Liver (tissue), 9 donors: ENCODE measurements around the gene NCOA3. TPM values are rescaled to one million over a fixed set of nuclear protein-coding genes. Genes with fewer than 3 reads are reported as not detected.

ENCODE experiments used
- DNase-seq: peaks from one replicate; pipeline ENCODE4 v3.0.0-alpha.2; 2017; ENCODE audit warnings: low spot score
- H3K27ac ChIP-seq, 2 donors: one replicate each; pipeline ENCODE4 v1.7.0; 2013; ENCODE audit warnings: inconsistent platforms in 2 of 2, low read length in 2 of 2, control low read depth in 1 of 2, low read depth in 1 of 2, mild to moderate bottlenecking in 1 of 2
- H3K27me3 ChIP-seq, 4 donors: one replicate each; pipeline versions ENCODE4 v1.6.1 to v1.7.0; 2013; ENCODE audit warnings: low read length in 3 of 4, inconsistent platforms in 1 of 4, mild to moderate bottlenecking in 1 of 4, moderate library complexity in 1 of 4; ENCODE audit not compliant: control insufficient read depth in 4 of 4, insufficient read depth in 4 of 4
- H3K36me3 ChIP-seq, 4 donors: one replicate each; pipeline versions ENCODE4 v1.6.1 to v1.7.0; 2013; ENCODE audit warnings: low read length in 3 of 4, mild to moderate bottlenecking in 3 of 4, low read depth in 1 of 4, moderate library complexity in 1 of 4; ENCODE audit not compliant: control insufficient read depth in 4 of 4, insufficient read depth in 3 of 4
- H3K4me1 ChIP-seq, 4 donors: one replicate each; pipeline versions ENCODE4 v1.6.1 to v1.7.0; 2013; ENCODE audit warnings: low read length in 3 of 4, mild to moderate bottlenecking in 3 of 4, moderate library complexity in 1 of 4; ENCODE audit not compliant: control insufficient read depth in 4 of 4, insufficient read depth in 4 of 4
- H3K4me3 ChIP-seq, 3 donors: one replicate each; pipeline versions ENCODE4 v1.6.1 to v1.7.0; 2013; ENCODE audit warnings: low read length in 3 of 3, control low read depth in 1 of 3, low read depth in 1 of 3, mild to moderate bottlenecking in 1 of 3
- H3K9ac ChIP-seq, 2 donors: one replicate each; pipeline ENCODE4 v1.7.0; 2013; ENCODE audit warnings: low read length in 2 of 2, mild to moderate bottlenecking in 2 of 2, moderate library complexity in 2 of 2, control low read depth in 1 of 2, low read depth in 1 of 2
- H3K9me3 ChIP-seq, 4 donors: one replicate each; pipeline versions ENCODE4 v1.6.1 to v1.7.0; 2013; ENCODE audit warnings: low read length in 3 of 4; ENCODE audit not compliant: control insufficient read depth in 4 of 4
- ATF3 ChIP-seq: IDR thresholded peaks from 2 replicates; pipeline ENCODE4 v1.6.1; 2016; ENCODE audit warnings: antibody characterized with exemption
- CTCF ChIP-seq: fragments of 150-350 bp; IDR thresholded peaks from 2 replicates; pipeline ENCODE4 v1.5.1; 2017; ENCODE audit warnings: improper control_type of control experiment, low read depth, low read length; ENCODE audit not compliant: missing input control
- EGR1 ChIP-seq, 2 donors: IDR thresholded peaks; 2 replicates each; pipeline ENCODE4 v1.6.1; 2016 to 2018; ENCODE audit warnings: antibody characterized with exemption in 2 of 2, low read depth in 2 of 2
- FOXA1 ChIP-seq: IDR thresholded peaks from 2 replicates; pipeline ENCODE4 v1.6.1; 2016; ENCODE audit warnings: antibody characterized with exemption
- FOXA2 ChIP-seq: IDR thresholded peaks from 2 replicates; pipeline ENCODE4 v1.6.1; 2016; ENCODE audit warnings: antibody characterized with exemption
- GABPA ChIP-seq, 2 donors: IDR thresholded peaks in 1 of 2; conservative IDR thresholded peaks in 1 of 2; 2 replicates each; pipeline ENCODE4 v1.6.1; 2016; ENCODE audit warnings: antibody characterized with exemption in 2 of 2, mild to moderate bottlenecking in 1 of 2, moderate library complexity in 1 of 2
- HNF4A ChIP-seq, 2 donors: conservative IDR thresholded peaks; 2 replicates each; pipeline ENCODE4 v1.6.1; 2016; ENCODE audit warnings: antibody characterized with exemption in 2 of 2, mild to moderate bottlenecking in 2 of 2
- MAX ChIP-seq: IDR thresholded peaks from 2 replicates; pipeline ENCODE4 v1.6.1; 2016; ENCODE audit warnings: antibody characterized with exemption
- NR2F2 ChIP-seq: IDR thresholded peaks from 2 replicates; pipeline ENCODE4 v1.6.1; 2016; ENCODE audit warnings: antibody characterized with exemption
- RAD21 ChIP-seq, 2 donors: IDR thresholded peaks; 2 replicates each; pipeline ENCODE4 v1.6.1; 2016; ENCODE audit warnings: antibody characterized with exemption in 2 of 2, mild to moderate bottlenecking in 2 of 2
- REST ChIP-seq: IDR thresholded peaks from 2 replicates; pipeline ENCODE4 v1.6.1; 2016; ENCODE audit warnings: antibody characterized with exemption, mild to moderate bottlenecking
- SP1 ChIP-seq: IDR thresholded peaks from 2 replicates; pipeline ENCODE4 v1.6.1; 2018; ENCODE audit warnings: antibody characterized with exemption, mild to moderate bottlenecking
- TAF1 ChIP-seq: conservative IDR thresholded peaks from 2 replicates; pipeline ENCODE4 v1.6.1; 2016; ENCODE audit warnings: antibody characterized with exemption, mild to moderate bottlenecking
- YY1 ChIP-seq: IDR thresholded peaks from 2 replicates; pipeline ENCODE4 v1.6.1; 2016; ENCODE audit warnings: antibody characterized with exemption, mild to moderate bottlenecking
- ZBTB33 ChIP-seq: IDR thresholded peaks from 2 replicates; pipeline ENCODE4 v1.6.1; 2016; ENCODE audit warnings: antibody characterized with exemption
- WGBS: extraction: QIAGEN DNeasy Blood & Tissue Kit; methylation state at CpG from one replicate; pipeline ENCODE4 v1.1.7; 2013; 5-methylcytosine and 5-hydroxymethylcytosine counted together
- polyA plus RNA-seq, 2 donors: library from polyadenylated mRNA; stranded (reverse) in 1 of 2; unstranded in 1 of 2; fragments of 200-250 nt in 1 of 2; fragments of >200 nt in 1 of 2; fragmentation: Nextera tagmentation in 1 of 2; extraction: Ambion mirVana in 1 of 2; gene quantifications; one replicate each; pipeline versions ENCODE4 v1.2.1 to v1.2.3, GENCODE V29; 2013 to 2015
- total RNA-seq, 2 donors: library from RNA; depleted of rRNA; stranded (reverse); fragments of >200 nt; gene quantifications; one replicate each; pipeline ENCODE4 v1.2.3, GENCODE V29; 2014
- donor health status: healthy.
- donor health status: healthy.
- donor health status: healthy.
- donor health status: healthy.
- donor health status: healthy.

NCOA3 gene
- total and polyA plus RNA-seq, 4 donors: 3.8 to 18.2 (median 8.9) TPM

- WGBS: 87% methylated on average over 2 of the region's 2 CpGs
- H3K9ac ChIP-seq: no peak overlapping the region
- H3K4me1 ChIP-seq: no peaks in the 10 kb centered on the region
- TF ChIP-seq EGR1 (IDR thresholded peaks at IDR 0.05; ENCODE audit: low read depth in 2 of 2): no peak
- TF ChIP-seq NR2F2: no peak
- no peak for TF ChIP-seq FOXA1
- TF ChIP-seq ATF3: no peak
- no peak for TF ChIP-seq HNF4A (conservative IDR thresholded peaks at IDR 0.05)
- no peak for TF ChIP-seq REST
- no peaks in the 10 kb centered on the region for H3K9me3 ChIP-seq
- H3K36me3 ChIP-seq: peaks cover 4 to 52% (median 38%) of the 10 kb centered on the region in 4 donors
- DNase-seq: no peak
- no peak overlapping the region for H3K27ac ChIP-seq
- H3K4me3 ChIP-seq: no peak overlapping the region
- no peaks in the 10 kb centered on the region for H3K27me3 ChIP-seq
Observed at GRCh38 chr20:47653869-47654268, 152.2 kb downstream of the NCOA3 start.

- no peaks in the 10 kb centered on the region for H3K27me3 ChIP-seq
- 95% methylated on average over 1 of the region's 1 CpG for WGBS
- H3K27ac ChIP-seq: no peak overlapping the region
- no peaks in the 10 kb centered on the region for H3K9me3 ChIP-seq
- H3K4me1 ChIP-seq: no peaks in the 10 kb centered on the region
- DNase-seq: no peak
- H3K36me3 ChIP-seq: peaks cover 3 to 49% (median 35%) of the 10 kb centered on the region in 4 donors
- H3K9ac ChIP-seq: no peak overlapping the region
- TF ChIP-seq CTCF (no peak), FOXA2 (no peak), TAF1 (no peak), FOXA1 (no peak), GABPA (IDR thresholded peaks at IDR 0.05 in 1 of 2, conservative IDR thresholded peaks at IDR 0.05 in 1 of 2) (no peak), REST (no peak), SP1 (no peak), RAD21 (IDR thresholded peaks at IDR 0.05) (no peak), ATF3 (no peak), ZBTB33 (no peak), YY1 (no peak), EGR1 (IDR thresholded peaks at IDR 0.05; ENCODE audit: low read depth in 2 of 2) (no peak), NR2F2 (no peak), MAX (no peak), HNF4A (conservative IDR thresholded peaks at IDR 0.05) (no peak)
- H3K4me3 ChIP-seq: no peak overlapping the region
Observed at GRCh38 chr20:47654370-47654769, 152.7 kb downstream of the NCOA3 start.
